Fibroblast of skin of right biceps (primary cell): Measurements from ENCODE around the gene FIGLA.
"Not testable (repeated sequence)": the region's sequence is repeated elsewhere in the genome, so short reads cannot be mapped to it uniquely, and the experiment has no call there.

ENCODE experiments used
- DNase-seq: peaks from one replicate; pipeline ENCODE4 v3.0.0-alpha.2; 2013

FIGLA gene

DNA sequence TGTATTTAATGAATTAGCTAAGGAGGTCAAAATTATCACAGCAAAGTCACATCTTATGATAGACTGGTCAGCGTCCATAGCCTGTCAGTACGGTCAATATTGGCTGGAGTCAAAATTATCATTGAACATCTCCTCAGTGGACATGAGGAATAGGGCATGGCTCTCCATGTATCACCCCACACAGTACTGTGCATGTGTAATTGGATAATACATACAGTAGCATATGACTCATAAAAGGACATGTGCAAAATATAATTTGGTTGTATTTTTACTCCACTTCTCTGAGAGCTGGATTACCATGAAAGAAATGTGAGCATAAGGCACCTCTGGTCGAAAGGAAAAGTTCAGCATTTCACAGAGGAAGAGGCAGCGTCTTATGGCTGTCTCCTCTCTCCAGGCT is 47.4 kb downstream of the FIGLA start:
- DNase-seq: peak; percentile 8

DNA sequence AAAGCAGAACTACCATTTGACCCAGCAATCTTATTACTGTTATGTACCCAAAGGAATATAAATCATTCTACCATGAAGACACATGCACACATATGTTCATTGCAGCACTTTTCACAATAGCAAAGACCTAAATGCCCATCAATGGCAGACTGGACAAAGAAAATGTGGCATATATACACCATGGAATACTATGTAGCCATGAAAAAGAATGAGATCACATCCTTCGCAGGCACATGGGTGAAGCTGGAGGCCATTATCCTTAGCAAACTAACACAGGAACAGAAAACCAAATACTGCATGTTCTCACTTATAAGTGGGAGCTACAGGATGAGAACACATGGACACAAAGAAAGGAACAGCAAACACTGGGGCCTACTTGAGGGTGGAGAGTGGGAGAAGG is 51.0 kb downstream of the FIGLA start:
- not testable (repeated sequence) for DNase-seq

DNA sequence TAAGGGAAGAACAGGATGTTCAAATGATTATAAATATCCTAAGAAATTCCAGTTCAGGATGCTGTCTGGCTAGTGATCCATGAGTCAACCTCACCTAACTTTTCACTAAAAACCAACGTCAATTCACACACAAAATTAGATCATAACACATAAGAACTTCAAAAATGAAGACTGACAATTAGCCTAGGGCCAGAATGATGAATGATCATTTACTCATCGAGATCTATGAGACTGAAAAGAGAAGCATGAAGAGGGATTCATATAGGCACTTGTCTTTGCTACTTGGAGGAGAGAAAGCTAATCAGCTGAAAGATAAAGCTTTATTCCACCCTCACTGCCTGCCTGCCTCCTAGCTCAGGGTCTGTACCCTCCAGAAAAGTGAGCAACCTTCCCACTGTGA is 52.3 kb downstream of the FIGLA start:
- DNase-seq: peak; percentile 17

GRCh38 chr2:70735071-70735470 is 55.4 kb downstream of the FIGLA start:
- DNase-seq: no peak

- DNase-seq: no peak
Observed at GRCh38 chr2:70733646-70734180, 56.7 kb downstream of the FIGLA start.

DNA sequence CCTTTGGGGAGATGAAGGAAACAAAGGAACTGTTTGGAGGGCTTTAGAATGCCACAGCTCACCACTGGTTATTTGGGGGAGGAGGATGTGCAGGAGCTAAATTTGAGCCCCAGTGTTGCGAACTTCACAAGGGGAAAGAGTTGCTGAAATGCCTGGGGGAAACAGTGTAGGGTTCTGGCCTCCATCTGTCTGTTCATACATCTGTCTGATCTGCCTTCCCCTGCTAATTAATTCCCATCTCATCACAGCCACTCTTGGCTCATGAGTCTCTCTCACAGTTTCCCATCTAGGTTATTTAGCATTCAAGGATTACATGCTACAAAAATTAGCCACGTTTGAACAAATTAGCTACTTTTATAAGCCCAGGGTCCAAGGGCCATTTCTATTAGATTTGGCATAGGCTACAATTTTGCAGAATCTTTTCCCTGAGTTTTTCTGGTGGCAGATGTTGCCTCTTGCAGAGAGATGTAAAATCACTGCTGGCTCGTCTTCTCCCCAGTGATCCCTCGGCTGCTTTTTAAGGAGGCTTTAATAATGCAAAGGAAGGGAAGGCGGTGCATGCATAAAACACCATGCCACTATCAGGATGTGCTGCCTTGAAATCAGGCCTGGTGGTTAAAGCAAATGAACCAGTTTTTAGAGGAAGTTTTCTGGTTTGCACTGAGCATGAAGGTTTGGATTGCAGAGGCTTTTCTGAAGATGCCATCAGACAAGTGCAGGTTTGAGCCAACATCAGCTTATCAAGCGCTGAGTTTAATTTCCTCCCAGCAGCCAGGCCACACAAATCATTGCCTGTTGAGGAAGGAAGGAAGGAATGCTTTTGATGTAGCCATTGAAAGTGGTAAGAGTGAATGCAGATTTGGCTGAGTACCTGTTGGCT is 57.4 kb downstream of the FIGLA start:
- no peak for DNase-seq

DNA sequence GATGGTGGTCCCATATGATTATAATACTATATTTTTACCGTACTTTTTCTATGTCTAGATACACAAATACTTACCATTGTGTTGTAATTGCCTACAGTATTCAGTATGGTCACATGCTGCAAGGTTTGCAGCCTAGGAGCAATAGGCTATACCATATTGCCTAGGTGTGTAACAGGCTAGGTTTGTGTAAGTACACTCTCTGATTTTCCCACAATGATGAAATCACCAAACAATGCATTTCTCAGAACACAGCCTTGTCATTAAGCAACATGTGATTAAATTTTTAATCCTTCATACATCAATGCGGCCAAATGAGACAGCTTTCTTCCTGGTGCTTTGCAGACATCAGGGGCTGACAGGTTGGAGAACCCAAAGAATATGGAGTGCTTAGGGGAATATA is 59.7 kb downstream of the FIGLA start:
- DNase-seq: no peak

DNA sequence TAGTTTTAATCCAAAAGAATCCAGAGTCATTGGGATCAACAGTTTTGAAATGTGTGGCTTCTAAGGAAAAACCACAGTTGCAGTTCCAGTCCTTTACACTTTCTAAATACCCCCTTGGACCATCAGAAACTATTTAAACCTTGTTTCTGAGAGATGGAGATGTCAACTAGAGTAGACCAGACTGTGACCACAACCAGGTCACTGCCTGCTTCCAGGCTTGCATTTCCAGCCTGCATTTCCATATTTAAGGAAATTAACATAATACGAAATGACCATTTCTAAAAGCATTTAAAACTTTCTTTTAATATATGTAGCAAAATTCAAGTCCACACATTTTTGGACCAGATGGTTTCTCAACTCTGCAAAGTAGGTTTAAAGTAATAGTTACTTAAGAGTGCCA is 60.8 kb downstream of the FIGLA start:
- no peak for DNase-seq

DNA sequence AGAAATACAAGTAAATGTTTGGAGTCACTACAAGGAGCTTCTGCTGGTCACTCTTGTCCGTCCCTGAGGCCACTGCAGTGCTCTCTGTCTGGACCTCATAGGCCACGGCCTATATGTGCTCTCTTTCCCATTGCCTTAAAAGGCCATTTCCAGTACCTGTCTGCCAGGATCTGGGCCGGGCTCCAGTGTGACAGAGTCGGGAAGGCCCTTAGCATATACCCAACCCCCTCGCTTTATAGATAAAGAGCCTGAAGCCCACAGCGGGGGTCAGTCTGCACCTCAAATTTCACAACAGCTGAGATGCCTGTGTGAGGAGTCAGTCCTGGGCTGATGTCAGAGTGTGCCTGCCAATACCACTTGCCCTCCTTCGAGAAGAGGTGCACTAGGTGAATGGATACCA is 62.3 kb downstream of the FIGLA start:
- DNase-seq: peak; percentile 36
